Glutamatergic neuron (in vitro differentiated cells): ENCODE measurements around the gene POU4F1. TPM values are rescaled to one million over a fixed set of nuclear protein-coding genes. Genes with fewer than 3 reads are reported as not detected.

Source experiments
- DNase-seq: peaks from one replicate; pipeline ENCODE4 v3.0.0; 2022
- H3K27ac Mint-ChIP-seq: one replicate; pipeline ENCODE4 v1.8.0; 2020; ENCODE audit warnings: mild to moderate bottlenecking, mixed read lengths, inconsistent platforms; ENCODE audit not compliant: unreplicated experiment
- H3K27me3 Mint-ChIP-seq: one replicate; pipeline ENCODE4 v1.8.0; 2020; ENCODE audit warnings: mild to moderate bottlenecking, moderate library complexity, mixed read lengths, inconsistent platforms; ENCODE audit not compliant: unreplicated experiment
- H3K36me3 Mint-ChIP-seq: one replicate; pipeline ENCODE4 v1.8.0; 2020; ENCODE audit warnings: mild to moderate bottlenecking, mixed read lengths, inconsistent platforms; ENCODE audit not compliant: unreplicated experiment
- H3K4me1 Mint-ChIP-seq: one replicate; pipeline ENCODE4 v1.8.0; 2020; ENCODE audit warnings: mild to moderate bottlenecking, low read depth, mixed read lengths, inconsistent platforms; ENCODE audit not compliant: unreplicated experiment
- H3K4me3 Mint-ChIP-seq: one replicate; pipeline ENCODE4 v1.8.0; 2020; ENCODE audit warnings: mild to moderate bottlenecking, mixed read lengths, inconsistent platforms; ENCODE audit not compliant: unreplicated experiment
- H3K9me3 Mint-ChIP-seq: one replicate; pipeline ENCODE4 v1.8.0; 2020; ENCODE audit warnings: mild to moderate bottlenecking, moderate library complexity, mixed read lengths, inconsistent platforms; ENCODE audit not compliant: unreplicated experiment
- total RNA-seq: library from RNA; stranded (reverse); fragmentation: NEBNext Ultra II Directional; extraction: Animal tissue kit (Norgen Biotek cat#: 25700); gene quantifications from one replicate; pipeline ENCODE4 v1.2.1, GENCODE V29; 2021; ENCODE audit not compliant: unreplicated experiment
- TF ChIP-seq, protein P1 (sequence below): fragments of 200-600 bp; sonication (generic); IDR thresholded peaks from one replicate; pipeline ENCODE4 v1.5.0; 2021; ENCODE audit not compliant: partially characterized antibody, unreplicated experiment

Gene POU4F1
- total RNA-seq, 1 donor from 2014 or later = 125 TPM

DNA sequence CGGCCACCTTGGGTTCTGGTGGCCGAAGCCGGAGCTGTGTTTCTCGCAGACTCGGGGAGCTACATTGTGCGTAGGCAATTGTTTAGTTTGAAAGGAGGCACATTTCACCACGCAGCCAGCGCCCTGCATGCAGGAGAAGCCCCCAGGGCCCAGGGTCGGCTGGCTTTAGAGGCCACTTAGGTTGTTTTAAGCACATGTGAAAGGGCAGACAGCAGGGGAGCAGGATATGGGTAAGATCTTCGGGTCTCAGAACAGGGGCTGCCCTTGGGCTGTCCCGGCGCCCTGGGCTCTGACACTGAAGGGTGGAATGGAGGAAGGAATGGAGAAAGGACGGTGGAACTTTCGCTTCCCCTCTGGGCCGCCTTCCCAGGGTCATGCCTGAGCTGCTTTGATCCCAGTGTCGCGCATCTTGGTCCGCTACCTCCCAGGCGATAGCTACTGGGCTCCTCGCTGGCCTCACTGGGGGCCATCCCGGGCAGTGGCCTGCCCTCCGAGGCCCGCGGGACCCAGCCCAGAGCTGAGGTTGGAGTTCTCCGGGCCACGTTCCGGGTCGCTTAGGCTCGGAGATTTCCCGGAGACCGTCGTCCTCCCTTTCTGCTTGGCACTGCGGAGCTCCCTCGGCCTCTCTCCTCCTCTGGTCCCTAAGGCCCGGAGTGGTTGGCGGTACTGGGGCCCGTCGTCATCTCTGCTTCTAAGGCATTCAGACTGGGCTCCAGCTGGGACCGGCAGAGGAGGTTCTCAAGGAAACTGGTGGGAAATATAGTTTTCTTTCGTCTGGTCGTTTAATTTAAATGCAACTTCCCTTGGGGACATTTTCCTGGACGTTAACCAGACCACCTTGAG lies 4.3 kb upstream of the POU4F1 start:
- H3K27ac Mint-ChIP-seq = no peak overlapping the region
- peaks cover 52% of the 10 kb centered on the region for H3K4me1 Mint-ChIP-seq
- H3K9me3 Mint-ChIP-seq = peaks cover 28% of the 10 kb centered on the region
- peaks cover 6% of the 10 kb centered on the region for H3K36me3 Mint-ChIP-seq
- TF ChIP-seq, protein P1, sequence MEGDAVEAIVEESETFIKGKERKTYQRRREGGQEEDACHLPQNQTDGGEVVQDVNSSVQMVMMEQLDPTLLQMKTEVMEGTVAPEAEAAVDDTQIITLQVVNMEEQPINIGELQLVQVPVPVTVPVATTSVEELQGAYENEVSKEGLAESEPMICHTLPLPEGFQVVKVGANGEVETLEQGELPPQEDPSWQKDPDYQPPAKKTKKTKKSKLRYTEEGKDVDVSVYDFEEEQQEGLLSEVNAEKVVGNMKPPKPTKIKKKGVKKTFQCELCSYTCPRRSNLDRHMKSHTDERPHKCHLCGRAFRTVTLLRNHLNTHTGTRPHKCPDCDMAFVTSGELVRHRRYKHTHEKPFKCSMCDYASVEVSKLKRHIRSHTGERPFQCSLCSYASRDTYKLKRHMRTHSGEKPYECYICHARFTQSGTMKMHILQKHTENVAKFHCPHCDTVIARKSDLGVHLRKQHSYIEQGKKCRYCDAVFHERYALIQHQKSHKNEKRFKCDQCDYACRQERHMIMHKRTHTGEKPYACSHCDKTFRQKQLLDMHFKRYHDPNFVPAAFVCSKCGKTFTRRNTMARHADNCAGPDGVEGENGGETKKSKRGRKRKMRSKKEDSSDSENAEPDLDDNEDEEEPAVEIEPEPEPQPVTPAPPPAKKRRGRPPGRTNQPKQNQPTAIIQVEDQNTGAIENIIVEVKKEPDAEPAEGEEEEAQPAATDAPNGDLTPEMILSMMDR = no peak
- DNase-seq = peak; percentile 50
- H3K27me3 Mint-ChIP-seq = peaks cover 41% of the 10 kb centered on the region
- peak overlapping the region; percentile 72 for H3K4me3 Mint-ChIP-seq

DNA sequence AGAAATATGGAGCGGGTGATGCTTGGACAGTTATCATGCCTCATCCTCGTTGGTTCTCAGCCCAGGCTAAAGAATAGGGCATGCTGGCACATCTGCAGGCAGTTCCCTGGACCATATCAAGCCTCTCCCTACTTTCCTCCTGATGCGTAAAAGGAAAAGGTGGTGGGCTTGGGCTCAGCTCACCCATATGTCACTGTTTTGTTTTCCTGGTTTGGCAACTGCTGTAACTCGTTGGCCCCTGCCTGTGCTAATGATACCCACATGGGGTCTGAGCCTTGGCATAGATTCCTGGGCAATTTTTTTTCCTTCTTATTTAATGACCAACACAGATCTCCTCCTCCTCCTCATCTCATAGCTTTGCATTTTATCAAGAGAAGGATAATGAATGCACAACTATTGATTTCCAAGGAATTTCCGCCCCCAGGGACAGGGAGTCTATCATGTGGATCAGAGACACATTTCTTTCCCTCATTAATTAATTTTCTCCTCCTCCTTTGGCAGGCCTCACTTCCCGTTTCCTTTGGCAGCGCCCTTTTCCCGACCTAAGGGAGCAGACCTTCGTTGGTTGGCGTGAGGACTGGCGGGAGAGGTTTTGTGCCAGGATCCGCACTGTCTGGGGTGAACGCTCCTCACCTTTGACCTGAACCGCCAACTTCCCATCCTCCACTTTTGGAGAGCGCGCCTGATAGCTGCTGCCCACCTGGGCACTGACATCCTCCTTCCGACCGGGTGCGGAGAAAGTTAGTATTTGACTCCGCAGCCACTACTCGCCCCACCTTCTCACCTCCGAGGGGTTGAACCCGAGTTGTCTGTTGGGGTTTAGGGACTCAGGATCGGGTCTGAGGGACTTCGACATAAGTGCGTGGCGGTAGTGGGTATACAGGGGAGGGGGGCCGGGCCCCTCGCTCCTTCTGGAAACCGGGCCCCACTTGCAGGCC lies 3.4 kb upstream of the POU4F1 start:
- H3K27me3 Mint-ChIP-seq = peaks cover 46% of the 10 kb centered on the region
- peaks cover 52% of the 10 kb centered on the region for H3K4me1 Mint-ChIP-seq
- H3K4me3 Mint-ChIP-seq = peak overlapping the region; percentile 72
- H3K9me3 Mint-ChIP-seq = peaks cover 32% of the 10 kb centered on the region
- peaks cover 3% of the 10 kb centered on the region for H3K36me3 Mint-ChIP-seq
- TF ChIP-seq, protein P1 = no peak
- peak overlapping the region; percentile 14 for H3K27ac Mint-ChIP-seq
- peak; percentile 53 for DNase-seq

DNA sequence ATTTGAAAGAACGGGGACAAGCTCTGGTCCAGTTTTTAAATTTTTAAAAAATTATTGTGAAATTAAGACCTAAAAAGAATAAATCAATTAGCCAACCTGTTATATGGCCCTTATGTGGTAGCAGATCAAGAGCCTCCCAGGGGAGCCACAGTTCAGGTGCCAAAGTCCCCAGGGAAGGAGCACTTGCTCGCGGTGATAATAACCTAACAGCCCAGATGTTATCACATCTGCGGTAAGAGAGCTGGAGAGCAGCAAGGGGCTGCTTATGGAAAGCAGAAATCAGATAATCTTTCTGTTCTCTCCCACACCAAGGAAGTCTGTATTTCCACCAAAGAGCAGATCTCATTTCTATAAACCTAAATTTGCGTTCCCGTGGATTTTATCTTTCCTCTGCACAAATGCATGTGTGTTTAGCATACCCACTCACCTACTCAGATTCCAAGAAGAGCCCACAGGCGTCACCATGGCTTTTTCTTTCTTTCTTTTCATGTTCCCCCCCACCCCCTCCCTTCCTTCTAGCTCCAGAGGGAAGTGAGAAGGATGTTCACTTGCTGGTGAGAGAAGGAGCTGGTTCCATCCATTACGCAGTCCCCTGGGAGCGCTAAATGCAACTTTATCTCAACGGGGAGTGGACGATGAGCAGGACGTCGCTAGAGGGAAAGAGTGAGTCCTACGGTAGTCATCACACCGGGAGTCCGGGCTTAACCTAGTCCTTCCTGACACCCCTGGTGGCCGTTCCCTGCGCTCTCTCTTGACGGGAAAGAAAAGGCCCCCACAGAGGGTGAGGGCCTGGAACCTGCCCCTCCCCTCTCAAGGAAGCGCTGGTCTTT lies 1.6 kb upstream of the POU4F1 start:
- DNase-seq = peak; percentile 78

DNA sequence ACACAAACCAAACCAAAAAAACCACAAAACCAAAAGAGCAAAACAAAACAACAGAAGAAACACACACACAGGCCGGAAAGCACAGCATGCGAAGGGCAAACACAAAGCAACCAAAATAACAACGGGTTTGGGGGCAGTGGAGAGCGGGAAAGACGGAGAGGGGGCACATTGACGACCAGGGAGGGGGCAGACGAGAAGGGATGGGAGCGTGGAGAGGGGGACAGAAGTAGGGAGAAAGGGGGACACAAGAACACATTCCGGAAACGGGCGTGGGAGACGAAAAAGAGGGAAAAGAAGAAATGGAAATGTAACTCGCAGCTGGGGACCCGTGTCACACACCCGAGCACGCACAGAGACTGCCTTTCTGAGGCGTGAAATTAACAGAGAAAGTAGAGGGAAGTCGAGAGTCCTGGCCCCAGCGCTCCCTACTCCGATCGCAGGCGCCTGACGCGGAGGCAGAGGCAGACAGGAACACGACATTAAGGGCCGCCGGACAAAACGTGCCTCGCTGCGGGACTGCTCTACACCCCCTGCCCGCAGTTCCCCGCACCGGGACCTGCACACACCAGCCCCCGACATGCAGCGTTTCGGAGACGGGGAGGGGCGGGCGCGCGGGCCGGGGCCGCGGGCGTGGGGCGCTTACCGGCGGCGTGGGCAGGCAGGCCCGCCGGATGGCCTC lies 652 bp downstream of the POU4F1 start:
- peaks cover 54% of the 10 kb centered on the region for H3K27me3 Mint-ChIP-seq
- peak overlapping the region; percentile 96 for H3K27ac Mint-ChIP-seq
- peaks cover 48% of the 10 kb centered on the region for H3K9me3 Mint-ChIP-seq
- peaks cover 18% of the 10 kb centered on the region for H3K36me3 Mint-ChIP-seq
- peaks cover 48% of the 10 kb centered on the region for H3K4me1 Mint-ChIP-seq
- TF ChIP-seq, protein P1 = no peak
- no peak for DNase-seq
- H3K4me3 Mint-ChIP-seq = peak overlapping the region; percentile 98

More for the DNA sequence above, 1.6 kb upstream of the POU4F1 start:
- Mint-ChIP-seq H3K36me3 (peaks cover 11% of the 10 kb centered on the region), H3K4me3 (peak overlapping the region; percentile 87), H3K27ac (peak overlapping the region; percentile 90), H3K27me3 (peaks cover 55% of the 10 kb centered on the region), H3K4me1 (peaks cover 50% of the 10 kb centered on the region), H3K9me3 (peaks cover 46% of the 10 kb centered on the region)
- TF ChIP-seq, protein P1 = peak; percentile 38
